PFSK-1 (cell line): ENCODE measurements around the gene RANBP1.

ENCODE experiments used
- POLR2AphosphoS5 ChIP-seq: IDR thresholded peaks from 2 replicates; pipeline ENCODE4 v1.6.1; 2012; ENCODE audit warnings: low read depth, mild to moderate bottlenecking, control low read depth, low read length, moderate library complexity
- TAF1 ChIP-seq: IDR thresholded peaks from 2 replicates; pipeline ENCODE4 v1.6.1; 2012; ENCODE audit warnings: low read length, control low read depth, borderline replicate concordance; ENCODE audit not compliant: insufficient read depth
- TF ChIP-seq, protein P1 (sequence below), 2 experiments: IDR thresholded peaks; 2 replicates each; pipeline versions ENCODE4 v1.6.1 to v1.8.0; 2011 to 2012; ENCODE audit warnings: low read depth in 2 of 2, low read length in 2 of 2, control low read depth in 1 of 2, inconsistent platforms in 1 of 2, mild to moderate bottlenecking in 1 of 2, moderate library complexity in 1 of 2; ENCODE audit not compliant: insufficient read depth in 1 of 2

DNA sequence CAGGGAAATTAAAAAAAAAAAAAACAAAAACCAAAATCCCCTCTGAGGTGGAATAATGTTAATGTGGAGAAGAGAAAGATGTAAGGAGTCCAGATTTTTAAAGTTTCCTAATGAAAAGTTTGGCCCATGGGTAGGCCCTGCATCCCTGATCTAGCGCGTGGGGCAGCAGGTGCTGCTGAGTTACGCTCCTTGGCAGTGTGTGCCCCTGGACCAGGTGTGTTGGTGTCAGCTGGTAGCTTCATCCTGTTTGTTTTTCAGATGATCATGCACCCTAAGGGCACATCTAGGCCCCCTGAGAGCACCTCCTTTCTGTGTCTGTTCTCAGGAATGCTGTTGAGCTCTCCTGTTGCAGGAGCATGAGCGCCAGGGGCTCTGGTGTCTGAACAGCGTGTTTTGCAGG is 29.1 kb upstream of the RANBP1 start:
- TF ChIP-seq POLR2AphosphoS5: no peak
- TF ChIP-seq TAF1: no peak
- TF ChIP-seq, protein P1, sequence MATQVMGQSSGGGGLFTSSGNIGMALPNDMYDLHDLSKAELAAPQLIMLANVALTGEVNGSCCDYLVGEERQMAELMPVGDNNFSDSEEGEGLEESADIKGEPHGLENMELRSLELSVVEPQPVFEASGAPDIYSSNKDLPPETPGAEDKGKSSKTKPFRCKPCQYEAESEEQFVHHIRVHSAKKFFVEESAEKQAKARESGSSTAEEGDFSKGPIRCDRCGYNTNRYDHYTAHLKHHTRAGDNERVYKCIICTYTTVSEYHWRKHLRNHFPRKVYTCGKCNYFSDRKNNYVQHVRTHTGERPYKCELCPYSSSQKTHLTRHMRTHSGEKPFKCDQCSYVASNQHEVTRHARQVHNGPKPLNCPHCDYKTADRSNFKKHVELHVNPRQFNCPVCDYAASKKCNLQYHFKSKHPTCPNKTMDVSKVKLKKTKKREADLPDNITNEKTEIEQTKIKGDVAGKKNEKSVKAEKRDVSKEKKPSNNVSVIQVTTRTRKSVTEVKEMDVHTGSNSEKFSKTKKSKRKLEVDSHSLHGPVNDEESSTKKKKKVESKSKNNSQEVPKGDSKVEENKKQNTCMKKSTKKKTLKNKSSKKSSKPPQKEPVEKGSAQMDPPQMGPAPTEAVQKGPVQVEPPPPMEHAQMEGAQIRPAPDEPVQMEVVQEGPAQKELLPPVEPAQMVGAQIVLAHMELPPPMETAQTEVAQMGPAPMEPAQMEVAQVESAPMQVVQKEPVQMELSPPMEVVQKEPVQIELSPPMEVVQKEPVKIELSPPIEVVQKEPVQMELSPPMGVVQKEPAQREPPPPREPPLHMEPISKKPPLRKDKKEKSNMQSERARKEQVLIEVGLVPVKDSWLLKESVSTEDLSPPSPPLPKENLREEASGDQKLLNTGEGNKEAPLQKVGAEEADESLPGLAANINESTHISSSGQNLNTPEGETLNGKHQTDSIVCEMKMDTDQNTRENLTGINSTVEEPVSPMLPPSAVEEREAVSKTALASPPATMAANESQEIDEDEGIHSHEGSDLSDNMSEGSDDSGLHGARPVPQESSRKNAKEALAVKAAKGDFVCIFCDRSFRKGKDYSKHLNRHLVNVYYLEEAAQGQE (IDR thresholded peaks at IDR 0.05; ENCODE audit: insufficient read depth in 1 of 2, low read depth in 2 of 2, low read length in 2 of 2): no peak
